ENCODE measurements around the gene GALNS. TPM values are rescaled to one million over a fixed set of nuclear protein-coding genes. Genes with fewer than 3 reads are reported as not detected.

The GALNS gene
- polyA plus RNA-seq, 2 of the 4 experiments (the other 2 are of a cell fraction): 7.0 to 31.2 TPM

- Histone ChIP-seq H3K27ac (no peak overlapping the region), H3K4me2 (peak overlapping the region; percentile 58), H3K4me3 (no peak overlapping the region; the same call in 2 of the 3 replicates), H3K4me1 (peaks cover 7% of the 10 kb centered on the region; the same call in 2 of the 3 replicates), H3K9me3 (no peaks in the 10 kb centered on the region)
- TF ChIP-seq NR3C1 (IDR thresholded peaks at IDR 0.05): no peak
- no peak for TF ChIP-seq EP300 (IDR thresholded peaks at IDR 0.05)
- TF ChIP-seq MAX (IDR thresholded peaks at IDR 0.05): no peak
- DNase-seq (ENCODE audit: low read depth in 1 of 2, low spot score in 1 of 2) (no peak), ATAC-seq (peak in 1 of 2 experiments; percentile 31; a peak in 4 of 6 replicates), FAIRE-seq (no peak)
- 76% methylated on average over 25 of the region's 27 CpGs for WGBS (ENCODE audit: missing lambda C conversion rate)
- ChIA-PET CTCF (no interaction called here), POLR2A (no interaction called here)
These were observed 25.1 kb upstream of the GALNS start for GRCh38 chr16:88881675-88882357.

GRCh38 chr16:88881007-88881615, 24.4 kb upstream of the GALNS start:
- ATAC-seq: peak in 1 of 2 experiments; percentile 12; a peak in 2 of 6 replicates
- H3K27ac ChIP-seq: no peak overlapping the region
- WGBS (ENCODE audit: missing lambda C conversion rate): 46% methylated on average over 15 of the region's 46 CpGs
- H3K9me3 ChIP-seq: no peaks in the 10 kb centered on the region
- no peak for FAIRE-seq
- peaks cover 7% of the 10 kb centered on the region; the same call in 2 of the 3 replicates for H3K4me1 ChIP-seq
- POLR2A ChIA-PET: interaction anchor here (0.8 kb wide), 1 partner anchor 12 kb away, joined by 3 read pairs; no protein-coding TSS in a partner anchor
- CTCF ChIA-PET: interaction anchor here (1.4 kb wide), 1 partner anchor 10 kb away, joined by 3 read pairs; no protein-coding TSS in a partner anchor
- H3K4me3 ChIP-seq: no peak overlapping the region
- peak overlapping the region; percentile 24; the same call in 2 of the 3 replicates for H3K4me2 ChIP-seq
- no peak for DNase-seq (ENCODE audit: low read depth in 1 of 2, low spot score in 1 of 2)
- TF ChIP-seq HDAC2 (IDR thresholded peaks at IDR 0.05): no peak

- ChIA-PET CTCF (interaction anchor here (0.6 to 2.1 kb wide), 4 partner anchors 9 to 65 kb away, joined by 3 to 4 read pairs (median 4); no protein-coding TSS in a partner anchor), POLR2A (interaction anchor here (0.8 kb wide), 1 partner anchor 11 kb away, joined by 3 read pairs; no protein-coding TSS in a partner anchor)
- FAIRE-seq (no peak), DNase-seq (ENCODE audit: low read depth in 1 of 2, low spot score in 1 of 2) (no peak), ATAC-seq (no peak)
- WGBS (ENCODE audit: missing lambda C conversion rate): 71% methylated on average over 21 of the region's 36 CpGs
- Histone ChIP-seq H3K4me1 (peaks cover 7% of the 10 kb centered on the region; the same call in 2 of the 3 replicates), H3K4me2 (no peak overlapping the region), H3K4me3 (no peak overlapping the region), H3K9me3 (no peaks in the 10 kb centered on the region), H3K27ac (no peak overlapping the region)
- TF ChIP-seq KDM1A (IDR thresholded peaks at IDR 0.05; ENCODE audit: low read depth) (no peak), ZFP36 (IDR thresholded peaks at IDR 0.05; ENCODE audit: borderline replicate concordance, partially characterized antibody) (no peak), E2F6 (IDR thresholded peaks at IDR 0.05; ENCODE audit: borderline replicate concordance, low read depth) (no peak), BCL3 (IDR thresholded peaks at IDR 0.05) (no peak), GATA3 (IDR thresholded peaks at IDR 0.05; ENCODE audit: borderline replicate concordance) (no peak), ZC3H11A (IDR thresholded peaks at IDR 0.05) (no peak), REST (IDR thresholded peaks at IDR 0.05) (no peak), HES2 (IDR thresholded peaks at IDR 0.05) (no peak)
These were observed 23.7 kb upstream of the GALNS start for GRCh38 chr16:88880226-88881006.
